Panc1 (cell line): Measurements from ENCODE around the gene TMEM106C.

Experiments used
- CTCF ChIP-seq: fragments of 450-650 bp; IDR thresholded peaks from 2 replicates; pipeline ENCODE4 v1.5.1; 2017; ENCODE audit warnings: mild to moderate bottlenecking
- POLR2AphosphoS5 ChIP-seq: IDR thresholded peaks from 2 replicates; pipeline ENCODE4 v1.6.1; 2012; ENCODE audit warnings: mild to moderate bottlenecking, low read depth, low read length, moderate library complexity

GRCh38 chr12:47967461-47968321 lies 4.3 kb downstream of the TMEM106C start:
- no peak for TF ChIP-seq CTCF
- no peak for TF ChIP-seq POLR2AphosphoS5
